Sigmoid colon (tissue), 7 donors: ENCODE results near the gene AZIN2. TPM values are rescaled to one million over a fixed set of nuclear protein-coding genes. Genes with fewer than 3 reads are reported as not detected.

Experiments
- DNase-seq: peaks from one replicate; pipeline ENCODE4 v3.0.0-alpha.2; 2019
- H3K27ac ChIP-seq, 4 donors: fragments of 200-600 bp; sonication (generic); one replicate each; pipeline ENCODE4 v1.5.1; 2016 to 2019; ENCODE audit warnings: mild to moderate bottlenecking in 1 of 4
- H3K27me3 ChIP-seq, 3 donors: fragments of 200-600 bp; sonication (generic); one replicate each; pipeline ENCODE4 v1.5.1; 2019; ENCODE audit warnings: mild to moderate bottlenecking in 1 of 3
- H3K36me3 ChIP-seq, 4 donors: fragments of 200-600 bp; sonication (generic); one replicate each; pipeline ENCODE4 v1.5.1; 2016 to 2019
- H3K4me1 ChIP-seq, 4 donors: fragments of 200-600 bp; sonication (generic); one replicate each; pipeline ENCODE4 v1.5.1; 2017 to 2019
- H3K4me3 ChIP-seq, 4 donors: fragments of 200-600 bp; sonication (generic); one replicate each; pipeline ENCODE4 v1.5.1; 2017 to 2019; ENCODE audit warnings: mild to moderate bottlenecking in 2 of 4, moderate library complexity in 1 of 4
- H3K9me3 ChIP-seq, 4 donors: fragments of 200-600 bp in 3 of 4; sonication (generic) in 3 of 4; one replicate each; pipeline versions ENCODE4 v1.5.1 to v1.6.1; 2013 to 2019
- EP300 ChIP-seq, 4 donors: sonication (generic); formaldehyde crosslinking; IDR thresholded peaks; one replicate each; pipeline ENCODE4 v1.6.1; 2017; ENCODE audit warnings: antibody characterized with exemption in 4 of 4
- POLR2A ChIP-seq, 2 donors: fragments of 450-650 bp; IDR thresholded peaks; one replicate each; pipeline ENCODE4 v1.6.1; 2016; ENCODE audit warnings: antibody characterized with exemption in 2 of 2, mild to moderate bottlenecking in 2 of 2, moderate library complexity in 2 of 2
- POLR2AphosphoS5 ChIP-seq, 4 donors: sonication (generic); formaldehyde crosslinking; IDR thresholded peaks; one replicate each; pipeline ENCODE4 v1.6.1; 2017; ENCODE audit warnings: antibody characterized with exemption in 4 of 4
- WGBS, 2 donors: extraction: QIAGEN DNeasy Blood & Tissue Kit; methylation state at CpG; one replicate each; pipeline ENCODE4 v1.1.7; 2013; 5-methylcytosine and 5-hydroxymethylcytosine counted together
- intact Hi-C: fragments of 100-400 bp; cut with DNase I; formaldehyde crosslinking; loops from one replicate; pipeline ENCODE4 v1.15.1; 2023
- polyA plus RNA-seq, 3 donors: library from polyadenylated mRNA; stranded (reverse); fragments of 200-250 nt; gene quantifications; one replicate each; pipeline ENCODE4 v1.2.3, GENCODE V29; 2013
- total RNA-seq, 4 donors: library from RNA; depleted of rRNA; stranded (reverse); fragments of >200 nt; gene quantifications; one replicate each; pipeline ENCODE4 v1.1.0, GENCODE V29; 2016
- TF ChIP-seq, protein P1 (sequence below), 4 experiments: fragments of 450-650 bp in 3 of 4; fragments of 200-600 bp in 1 of 4; IDR thresholded peaks; one replicate each; pipeline ENCODE4 v1.5.1; 2016 to 2019; ENCODE audit warnings: antibody characterized with exemption in 4 of 4, mild to moderate bottlenecking in 3 of 4, moderate library complexity in 2 of 4
- donor health status: healthy with polysubstance abuse.
- donor health status: Bipolar disorder and iron deficiency.
- donor health status: healthy.

AZIN2 gene
- total and polyA plus RNA-seq, 7 donors = 1.1 to 30.9 (median 2.5) TPM

DNA sequence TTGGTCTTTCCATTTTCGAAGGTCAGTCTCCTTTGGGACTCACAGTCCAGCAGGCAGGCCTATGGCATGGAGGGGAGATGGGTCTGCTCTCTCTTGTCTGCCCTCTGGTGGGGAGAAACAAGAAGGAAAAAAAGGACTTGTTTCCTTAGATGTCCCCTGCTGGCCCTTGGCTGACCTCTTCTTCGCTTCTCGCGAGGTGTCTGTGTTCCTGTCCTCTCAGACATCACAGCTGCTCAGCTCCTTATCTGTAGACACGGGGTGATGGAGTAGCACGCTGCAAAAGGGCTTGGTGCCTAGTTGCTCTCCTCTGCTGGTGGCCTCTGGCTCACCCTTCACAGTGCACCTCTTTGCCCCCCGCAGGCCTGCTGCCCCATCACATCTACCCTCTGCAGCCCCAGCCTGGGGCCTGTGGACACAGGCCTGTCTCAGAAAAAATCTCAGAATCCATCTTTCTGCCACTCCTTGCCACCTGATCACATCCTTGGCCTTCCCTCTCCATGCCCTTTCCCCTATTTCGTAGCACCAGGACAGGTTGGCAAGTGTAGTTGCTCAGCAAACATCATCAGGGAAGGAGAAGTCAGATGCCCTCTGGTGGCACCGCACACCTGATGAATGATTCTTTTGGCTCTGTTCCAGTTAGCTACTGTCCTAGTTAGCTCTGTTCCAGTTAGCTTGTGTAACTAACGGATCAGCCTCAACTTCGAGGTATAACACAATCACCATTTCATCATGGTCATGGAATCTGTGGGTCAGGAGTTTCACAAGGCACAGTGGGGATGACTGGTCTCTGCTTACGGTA, 25.5 kb upstream of the AZIN2 start:
- Histone ChIP-seq H3K27ac (peak overlapping the region; percentile 39 to 61 (median 50)), H3K4me1 (peaks cover 0 to 16% (median 14%) of the 10 kb centered on the region in 4 donors), H3K9me3 (no peaks in the 10 kb centered on the region), H3K36me3 (no peaks in the 10 kb centered on the region), H3K27me3 (no peaks in the 10 kb centered on the region), H3K4me3 (no peak overlapping the region)
- WGBS, 2 donors = 23 to 52% methylated on average over 12 of the region's 12 CpGs
- peak; percentile 91 for DNase-seq
- TF ChIP-seq, protein P1, sequence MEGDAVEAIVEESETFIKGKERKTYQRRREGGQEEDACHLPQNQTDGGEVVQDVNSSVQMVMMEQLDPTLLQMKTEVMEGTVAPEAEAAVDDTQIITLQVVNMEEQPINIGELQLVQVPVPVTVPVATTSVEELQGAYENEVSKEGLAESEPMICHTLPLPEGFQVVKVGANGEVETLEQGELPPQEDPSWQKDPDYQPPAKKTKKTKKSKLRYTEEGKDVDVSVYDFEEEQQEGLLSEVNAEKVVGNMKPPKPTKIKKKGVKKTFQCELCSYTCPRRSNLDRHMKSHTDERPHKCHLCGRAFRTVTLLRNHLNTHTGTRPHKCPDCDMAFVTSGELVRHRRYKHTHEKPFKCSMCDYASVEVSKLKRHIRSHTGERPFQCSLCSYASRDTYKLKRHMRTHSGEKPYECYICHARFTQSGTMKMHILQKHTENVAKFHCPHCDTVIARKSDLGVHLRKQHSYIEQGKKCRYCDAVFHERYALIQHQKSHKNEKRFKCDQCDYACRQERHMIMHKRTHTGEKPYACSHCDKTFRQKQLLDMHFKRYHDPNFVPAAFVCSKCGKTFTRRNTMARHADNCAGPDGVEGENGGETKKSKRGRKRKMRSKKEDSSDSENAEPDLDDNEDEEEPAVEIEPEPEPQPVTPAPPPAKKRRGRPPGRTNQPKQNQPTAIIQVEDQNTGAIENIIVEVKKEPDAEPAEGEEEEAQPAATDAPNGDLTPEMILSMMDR (IDR thresholded peaks at IDR 0.05) = peak; percentile 52 to 86 (median 67)
- TF ChIP-seq POLR2AphosphoS5 (IDR thresholded peaks at IDR 0.05) (peak in 3 of 4 donors; percentile 33 to 45 (median 39)), POLR2A (IDR thresholded peaks at IDR 0.05) (no peak), EP300 (IDR thresholded peaks at IDR 0.05) (no peak)
- intact Hi-C loops = loop anchor here (1.0 to 2.0 kb wide), 2 partner anchors 25 to 122 kb away; partner anchors contain the start of gene AZIN2

DNA sequence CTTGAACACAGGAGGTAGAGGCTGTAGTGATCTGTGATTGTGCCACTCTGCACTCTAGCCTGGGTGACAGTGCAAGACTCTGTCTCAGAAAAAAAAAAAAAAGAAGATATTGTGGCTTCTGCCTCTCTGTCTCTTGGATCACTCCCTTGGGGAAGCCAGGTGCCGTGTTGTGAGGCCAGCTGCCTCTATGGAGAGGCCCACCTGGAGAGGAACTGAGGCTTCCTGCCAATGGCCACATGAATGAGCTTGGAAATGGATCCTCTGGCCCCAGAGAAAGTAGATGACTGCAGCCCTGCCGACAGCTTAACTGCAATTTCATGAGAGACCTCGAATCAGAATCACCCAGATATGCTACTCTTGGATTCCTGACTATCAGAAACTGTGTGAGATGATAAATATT, 24.5 kb upstream of the AZIN2 start:
- Histone ChIP-seq H3K27me3 (no peaks in the 10 kb centered on the region), H3K36me3 (no peaks in the 10 kb centered on the region), H3K9me3 (peaks cover 0 to under 1% (median 0%) of the 10 kb centered on the region in 4 donors), H3K4me3 (no peak overlapping the region), H3K27ac (no peak overlapping the region), H3K4me1 (peaks cover 0 to 12% (median 10%) of the 10 kb centered on the region in 4 donors)
- no peak for DNase-seq
- WGBS, 2 donors = 71 to 92% methylated on average over 3 of the region's 3 CpGs
- intact Hi-C loops = no loop called here
- TF ChIP-seq, protein P1 (IDR thresholded peaks at IDR 0.05) = no peak
- TF ChIP-seq POLR2AphosphoS5 (IDR thresholded peaks at IDR 0.05) = no peak
- TF ChIP-seq POLR2A (IDR thresholded peaks at IDR 0.05) = no peak
- no peak for TF ChIP-seq EP300 (IDR thresholded peaks at IDR 0.05)

DNA sequence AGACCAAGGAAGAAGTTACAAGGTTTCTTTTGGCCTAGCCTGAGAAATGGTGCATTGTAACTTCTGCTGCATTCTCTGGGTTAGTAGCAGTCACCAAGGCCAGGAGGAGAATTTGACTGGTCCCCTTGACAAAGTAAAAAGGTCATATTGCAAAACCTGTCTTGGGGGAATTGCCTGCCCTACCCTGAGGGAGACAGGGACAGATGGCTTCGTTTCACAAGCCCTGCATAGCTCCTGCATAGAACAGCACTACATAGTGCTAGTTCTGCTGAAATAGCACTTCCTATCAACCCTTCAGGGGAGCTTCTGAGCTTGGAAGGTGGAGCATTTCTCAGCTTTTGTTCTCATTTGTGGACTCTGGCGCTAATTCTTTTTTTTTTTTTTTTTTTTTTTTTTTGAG, 23.9 kb upstream of the AZIN2 start:
- no peak for DNase-seq
- Histone ChIP-seq H3K4me1 (peaks cover 0 to 12% (median 10%) of the 10 kb centered on the region in 4 donors), H3K36me3 (no peaks in the 10 kb centered on the region), H3K9me3 (peaks cover 0 to 5% (median 0%) of the 10 kb centered on the region in 4 donors), H3K27me3 (no peaks in the 10 kb centered on the region), H3K27ac (no peak overlapping the region), H3K4me3 (no peak overlapping the region)
- intact Hi-C loops = no loop called here
- 82 to 87% methylated on average over 2 of the region's 2 CpGs for WGBS, 2 donors
- TF ChIP-seq, protein P1 (IDR thresholded peaks at IDR 0.05) = no peak
- TF ChIP-seq POLR2AphosphoS5 (IDR thresholded peaks at IDR 0.05) = no peak
- no peak for TF ChIP-seq POLR2A (IDR thresholded peaks at IDR 0.05)
- TF ChIP-seq EP300 (IDR thresholded peaks at IDR 0.05) = no peak

DNA sequence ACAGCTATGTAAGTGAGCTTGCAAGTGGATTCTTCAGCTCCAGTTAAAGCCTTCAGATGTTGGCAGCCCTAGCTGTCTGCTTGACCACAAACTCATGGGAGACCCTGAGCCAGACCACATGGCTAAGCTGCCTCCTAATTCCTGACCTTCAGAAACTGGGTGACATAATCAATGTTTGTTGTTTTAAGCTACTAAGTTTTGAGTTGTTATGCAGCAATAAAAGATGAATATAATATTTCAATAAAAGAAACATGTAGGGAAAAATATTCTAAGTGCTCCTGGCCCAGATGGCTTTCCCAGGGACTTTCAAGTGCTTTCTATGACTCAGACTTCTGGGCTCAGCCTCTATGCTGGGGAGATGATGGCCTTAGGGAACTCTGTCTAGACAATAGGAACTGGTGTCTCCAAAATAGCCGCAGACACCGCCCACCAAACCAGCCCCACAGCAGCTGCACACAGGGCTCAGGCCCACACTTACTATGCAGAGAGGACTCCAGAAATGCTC, 20.3 kb upstream of the AZIN2 start:
- Histone ChIP-seq H3K36me3 (no peaks in the 10 kb centered on the region), H3K27me3 (no peaks in the 10 kb centered on the region), H3K9me3 (peaks cover 16 to 27% (median 18%) of the 10 kb centered on the region in 4 donors), H3K27ac (peak overlapping the region in 1 of 4 donors; percentile 41), H3K4me1 (peaks cover 0 to 4% (median 2%) of the 10 kb centered on the region in 4 donors), H3K4me3 (no peak overlapping the region)
- 76 to 84% methylated on average over 2 of the region's 2 CpGs for WGBS, 2 donors
- intact Hi-C loops = no loop called here
- TF ChIP-seq POLR2AphosphoS5 (IDR thresholded peaks at IDR 0.05) (no peak), POLR2A (IDR thresholded peaks at IDR 0.05) (no peak), EP300 (IDR thresholded peaks at IDR 0.05) (no peak)
- TF ChIP-seq, protein P1 (IDR thresholded peaks at IDR 0.05) = no peak
- DNase-seq = peak; percentile 79
